Prostate gland (tissue), 2 donors: ENCODE measurements around the gene GAREM1.

Source experiments
- CTCF ChIP-seq, 4 experiments: fragments of 200-600 bp in 2 of 4; fragments of 450-650 bp in 2 of 4; sonication (generic) in 2 of 4; IDR thresholded peaks; 1 replicate in 3 of 4; 2 replicates in 1 of 4; pipeline ENCODE4 v1.5.1; 2016 to 2019; ENCODE audit warnings: antibody characterized with exemption in 4 of 4, mild to moderate bottlenecking in 2 of 4, moderate library complexity in 2 of 4
- POLR2A ChIP-seq: fragments of 450-650 bp; IDR thresholded peaks from one replicate; pipeline ENCODE4 v1.6.1; 2016; ENCODE audit warnings: antibody characterized with exemption, mild to moderate bottlenecking
- POLR2AphosphoS5 ChIP-seq: sonication (generic); formaldehyde crosslinking; IDR thresholded peaks from one replicate; pipeline ENCODE4 v1.6.1; 2017; ENCODE audit warnings: antibody characterized with exemption

GRCh38 chr18:32242395-32242794 lies 228.3 kb downstream of the GAREM1 start:
- no peak for TF ChIP-seq POLR2A
- no peak for TF ChIP-seq CTCF (IDR thresholded peaks at IDR 0.05)
- TF ChIP-seq POLR2AphosphoS5, result no peak
